HCT116 (cell line): Measurements from ENCODE around the gene IFNA10. TPM values are rescaled to one million over a fixed set of nuclear protein-coding genes. Genes with fewer than 3 reads are reported as not detected.
"Not testable (repeated sequence)": the region's sequence is repeated elsewhere in the genome, so short reads cannot be mapped to it uniquely, and the experiment has no call there.

Source experiments
- ATAC-seq: fragments of 200-7000 bp; cut with Tn5 transposase; 2 replicates; pipeline ENCODE4 v1.9.1; 2020; ENCODE audit warnings: mild to moderate bottlenecking, moderate library complexity
- BruUV-seq: library from RNA; stranded (reverse); fragments of 400-500 nt; replicated peaks from 2 replicates; lab custom pipeline; 2021; lab: Mats Ljungman, UMichigan
- CTCF ChIA-PET: fragments of 300-600 bp; sonication (Branson Sonifier 250); formaldehyde crosslinking; loops from one replicate; lab custom pipeline; 2021; ENCODE audit warnings: antibody characterized with exemption; lab: Charles Lee
- POLR2A ChIA-PET: fragments of 300-600, 350-600 bp; sonication (Branson Sonifier 250); formaldehyde crosslinking; loops from one replicate; lab custom pipeline; 2021; ENCODE audit warnings: antibody characterized with exemption; lab: Charles Lee
- RAD21 ChIA-PET, 2 experiments: fragments of 300-600 bp; sonication (Branson Sonifier 250); formaldehyde crosslinking; loops; one replicate each; lab custom pipeline; 2023; ENCODE audit warnings: low total read pairs in 2 of 2; ENCODE audit not compliant: uncharacterized antibody in 2 of 2, unreplicated experiment in 2 of 2, low non-redundant PET in 1 of 2; lab: Charles Lee
- DNase-seq: peaks from one replicate; pipeline ENCODE4 v3.0.0-alpha.2; 2010; ENCODE audit warnings: low read depth, low spot score
- H2AFZ ChIP-seq: fragments of 200-600 bp; shearing (Covaris generic), sonication (generic); 2 replicates; pipeline ENCODE4 v1.6.1; 2017; ENCODE audit warnings: low read depth, mixed run types, mixed read lengths, antibody characterized with exemption, low read length; ENCODE audit not compliant: poor library complexity, severe bottlenecking
- H3K27ac ChIP-seq: 2 replicates; pipeline ENCODE4 v1.5.1; 2012; ENCODE audit warnings: low read depth, low read length
- H3K27me3 ChIP-seq: fragments of 200-600 bp; sonication (generic); 2 replicates; pipeline ENCODE4 v1.6.1; 2016; ENCODE audit warnings: mixed run types, low read length, mixed read lengths; ENCODE audit not compliant: insufficient read depth
- H3K36me3 ChIP-seq, 2 experiments: fragments of 200-500 bp in 1 of 2; fragments of 200-600 bp in 1 of 2; sonication (Bioruptor generic) in 1 of 2; sonication (generic) in 1 of 2; 2 replicates each; pipeline versions ENCODE4 v1.5.1 to v1.6.1; 2014 to 2016; ENCODE audit warnings: low read length in 2 of 2, inconsistent platforms in 1 of 2, mixed read lengths in 1 of 2, mixed run types in 1 of 2; ENCODE audit not compliant: insufficient read depth in 2 of 2, control insufficient read depth in 1 of 2
- H3K4me1 ChIP-seq, 2 experiments: fragments of 200-600 bp in 1 of 2; sonication (generic) in 1 of 2; 2 replicates each; pipeline versions ENCODE4 v1.5.1 to v1.6.1; 2012 to 2017; ENCODE audit warnings: low read length in 2 of 2, inconsistent platforms in 1 of 2, mild to moderate bottlenecking in 1 of 2, mixed read lengths in 1 of 2, mixed run types in 1 of 2, moderate library complexity in 1 of 2; ENCODE audit not compliant: insufficient read depth in 2 of 2, control insufficient read depth in 1 of 2
- H3K4me2 ChIP-seq: fragments of 200-600 bp; sonication (generic); 2 replicates; pipeline ENCODE4 v1.6.1; 2017; ENCODE audit warnings: mixed run types, low read length, mixed read lengths
- H3K4me3 ChIP-seq, 2 experiments: fragments of 200-600 bp in 1 of 2; sonication (generic) in 1 of 2; replicated peaks in 1 of 2; 2 replicates each; pipeline ENCODE4 v1.5.1; 2011 to 2016; ENCODE audit warnings: low read length in 2 of 2, control low read depth in 1 of 2, low read depth in 1 of 2, mild to moderate bottlenecking in 1 of 2, mixed read lengths in 1 of 2, mixed run types in 1 of 2
- H3K79me2 ChIP-seq: fragments of 200-600 bp; sonication (generic); 2 replicates; pipeline ENCODE4 v1.6.1; 2017; ENCODE audit warnings: mild to moderate bottlenecking, mixed run types, low read length, moderate library complexity, mixed read lengths; ENCODE audit not compliant: insufficient read depth
- H3K9ac ChIP-seq: fragments of 200-600 bp; sonication (generic); 2 replicates; pipeline ENCODE4 v1.6.1; 2016; ENCODE audit warnings: low read length, mixed read lengths
- H3K9me2 ChIP-seq: fragments of 200-600 bp; sonication (generic), shearing (Covaris generic); 2 replicates; pipeline ENCODE4 v1.6.1; 2017; ENCODE audit warnings: mixed run types, mild to moderate bottlenecking, moderate library complexity; ENCODE audit not compliant: insufficient read depth
- H3K9me3 ChIP-seq, 2 experiments: fragments of 200-500 bp in 1 of 2; fragments of 200-600 bp in 1 of 2; sonication (Bioruptor generic) in 1 of 2; sonication (generic) in 1 of 2; 2 replicates each; pipeline ENCODE4 v1.6.1; 2014 to 2017; ENCODE audit warnings: low read length in 2 of 2, mixed read lengths in 2 of 2, inconsistent platforms in 1 of 2, low read depth in 1 of 2, mild to moderate bottlenecking in 1 of 2, mixed run types in 1 of 2, moderate library complexity in 1 of 2; ENCODE audit not compliant: control insufficient read depth in 1 of 2, insufficient read depth in 1 of 2
- H4K20me1 ChIP-seq: fragments of 200-600 bp; sonication (generic), shearing (Covaris generic); 2 replicates; pipeline ENCODE4 v1.6.1; 2017; ENCODE audit warnings: mixed run types, mild to moderate bottlenecking, moderate library complexity; ENCODE audit not compliant: insufficient read depth
- CEBPB ChIP-seq: IDR thresholded peaks from 2 replicates; pipeline ENCODE4 v1.6.1; 2012; ENCODE audit warnings: low read depth
- intact Hi-C: fragments of 100-400 bp; cut with micrococcal nuclease; formaldehyde crosslinking; loops from 2 replicates; pipeline ENCODE4 v1.10.0; 2022
- total RNA-seq: library from RNA; stranded (reverse); gene quantifications from one replicate; pipeline ENCODE4 v1.2.1, GENCODE V29; 2021; ENCODE audit not compliant: unreplicated experiment
- TF ChIP-seq, protein P1 (sequence below): IDR thresholded peaks from 2 replicates; pipeline ENCODE4 v1.6.1; 2012; ENCODE audit warnings: low read depth

Gene IFNA10
- total RNA-seq, 1 experiment from 2014 or later, result not detected

DNA sequence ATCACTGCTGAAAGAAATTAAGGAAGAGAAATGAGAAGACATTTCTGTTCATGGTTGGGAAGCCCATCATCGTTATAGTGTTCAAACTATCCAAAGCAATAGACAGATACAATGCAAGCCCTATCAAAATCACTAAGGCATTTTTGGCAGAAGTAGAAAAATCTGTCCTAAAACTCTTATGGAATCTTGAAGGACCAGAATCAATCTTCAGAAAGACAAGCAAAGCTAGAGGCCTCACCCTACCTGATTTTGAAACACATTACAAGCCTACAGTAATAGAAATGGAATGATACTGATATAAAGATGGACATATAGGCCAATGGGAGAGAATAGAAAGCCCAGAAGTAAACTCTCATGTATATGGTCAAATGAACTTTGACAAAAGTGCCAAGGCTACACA, 35.6 kb downstream of the IFNA10 start:
- Histone ChIP-seq H3K9me2 (no peaks in the 10 kb centered on the region), H3K36me3 (no peaks in the 10 kb centered on the region), H3K27me3 (no peaks in the 10 kb centered on the region), H2AFZ (no peak overlapping the region), H4K20me1 (no peaks in the 10 kb centered on the region), H3K9me3 (no peaks in the 10 kb centered on the region), H3K9ac (no peak overlapping the region), H3K27ac (no peak overlapping the region), H3K79me2 (no peaks in the 10 kb centered on the region), H3K4me1 (no peaks in the 10 kb centered on the region), H3K4me2 (no peak overlapping the region), H3K4me3 (no peak overlapping the region)
- CTCF ChIA-PET, result no interaction called here
- ATAC-seq, result no peak
- RAD21 ChIA-PET, result no interaction called here
- no peak for DNase-seq
- POLR2A ChIA-PET, result no interaction called here
- no TSS peak for BruUV-seq
- TF ChIP-seq, protein P1, sequence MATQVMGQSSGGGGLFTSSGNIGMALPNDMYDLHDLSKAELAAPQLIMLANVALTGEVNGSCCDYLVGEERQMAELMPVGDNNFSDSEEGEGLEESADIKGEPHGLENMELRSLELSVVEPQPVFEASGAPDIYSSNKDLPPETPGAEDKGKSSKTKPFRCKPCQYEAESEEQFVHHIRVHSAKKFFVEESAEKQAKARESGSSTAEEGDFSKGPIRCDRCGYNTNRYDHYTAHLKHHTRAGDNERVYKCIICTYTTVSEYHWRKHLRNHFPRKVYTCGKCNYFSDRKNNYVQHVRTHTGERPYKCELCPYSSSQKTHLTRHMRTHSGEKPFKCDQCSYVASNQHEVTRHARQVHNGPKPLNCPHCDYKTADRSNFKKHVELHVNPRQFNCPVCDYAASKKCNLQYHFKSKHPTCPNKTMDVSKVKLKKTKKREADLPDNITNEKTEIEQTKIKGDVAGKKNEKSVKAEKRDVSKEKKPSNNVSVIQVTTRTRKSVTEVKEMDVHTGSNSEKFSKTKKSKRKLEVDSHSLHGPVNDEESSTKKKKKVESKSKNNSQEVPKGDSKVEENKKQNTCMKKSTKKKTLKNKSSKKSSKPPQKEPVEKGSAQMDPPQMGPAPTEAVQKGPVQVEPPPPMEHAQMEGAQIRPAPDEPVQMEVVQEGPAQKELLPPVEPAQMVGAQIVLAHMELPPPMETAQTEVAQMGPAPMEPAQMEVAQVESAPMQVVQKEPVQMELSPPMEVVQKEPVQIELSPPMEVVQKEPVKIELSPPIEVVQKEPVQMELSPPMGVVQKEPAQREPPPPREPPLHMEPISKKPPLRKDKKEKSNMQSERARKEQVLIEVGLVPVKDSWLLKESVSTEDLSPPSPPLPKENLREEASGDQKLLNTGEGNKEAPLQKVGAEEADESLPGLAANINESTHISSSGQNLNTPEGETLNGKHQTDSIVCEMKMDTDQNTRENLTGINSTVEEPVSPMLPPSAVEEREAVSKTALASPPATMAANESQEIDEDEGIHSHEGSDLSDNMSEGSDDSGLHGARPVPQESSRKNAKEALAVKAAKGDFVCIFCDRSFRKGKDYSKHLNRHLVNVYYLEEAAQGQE, result no peak
- TF ChIP-seq CEBPB, result no peak
- intact Hi-C loops, result no loop called here

DNA sequence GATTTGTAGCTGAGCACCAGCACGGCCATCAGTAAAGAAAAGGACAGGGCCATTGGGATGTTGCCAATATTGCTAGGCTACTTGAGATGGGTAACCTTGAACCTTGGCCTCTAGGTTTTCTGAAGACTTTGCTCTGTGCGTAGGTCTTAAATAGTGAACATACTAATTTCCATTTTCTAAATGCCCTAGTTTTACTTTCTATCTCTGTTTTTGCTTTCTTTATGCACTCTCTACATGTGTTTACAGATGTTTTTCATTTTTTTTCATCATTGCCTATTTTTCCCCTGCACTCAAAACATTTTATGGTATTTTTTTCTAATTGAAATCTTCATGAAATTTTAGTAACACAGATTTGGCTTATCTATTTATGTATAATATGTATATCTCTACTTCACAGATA, 40.4 kb downstream of the IFNA10 start, which contains the start of gene IFNA21:
Gene IFNA21 (minus strand): TSS at position 101 of the 400 bp plus-strand sequence. CDS start 48 bp downstream, at position 53.
- DNase-seq, H3K9me3 ChIP-seq, H3K9me2 ChIP-seq, H3K9ac ChIP-seq, H3K4me2 ChIP-seq, intact Hi-C loops, ATAC-seq, H3K27ac ChIP-seq, H4K20me1 ChIP-seq, POLR2A ChIA-PET, H3K27me3 ChIP-seq, H3K4me1 ChIP-seq, H3K79me2 ChIP-seq, H3K36me3 ChIP-seq, H3K4me3 ChIP-seq, RAD21 ChIA-PET, BruUV-seq, H2AFZ ChIP-seq: not testable (repeated sequence)
- CTCF ChIA-PET, result interaction anchor here (0.9 to 2.4 kb wide), 2 partner anchors 16 to 28 kb away, joined by 3 to 11 read pairs; no protein-coding TSS in a partner anchor
